LNCaP clone FGC (cell line): ENCODE measurements around the gene BCAR3.
A peak's percentile ranks its signal among the peaks of the same experiment; 100 is the strongest.

ENCODE experiments used
- DNase-seq: peaks from one replicate; pipeline ENCODE4 v3.0.0-alpha.2; 2011; ENCODE audit warnings: low read depth
- H3K4me3 ChIP-seq: 2 replicates; pipeline ENCODE4 v1.5.1; 2011; ENCODE audit warnings: mild to moderate bottlenecking, low read depth, low read length, control low read depth
- TF ChIP-seq, protein P1 (sequence below): IDR thresholded peaks from 2 replicates; pipeline ENCODE4 v1.5.1; 2012; ENCODE audit warnings: mild to moderate bottlenecking; ENCODE audit not compliant: control insufficient read depth, insufficient read depth; ENCODE audit errors: extremely low read depth

BCAR3 gene

DNA sequence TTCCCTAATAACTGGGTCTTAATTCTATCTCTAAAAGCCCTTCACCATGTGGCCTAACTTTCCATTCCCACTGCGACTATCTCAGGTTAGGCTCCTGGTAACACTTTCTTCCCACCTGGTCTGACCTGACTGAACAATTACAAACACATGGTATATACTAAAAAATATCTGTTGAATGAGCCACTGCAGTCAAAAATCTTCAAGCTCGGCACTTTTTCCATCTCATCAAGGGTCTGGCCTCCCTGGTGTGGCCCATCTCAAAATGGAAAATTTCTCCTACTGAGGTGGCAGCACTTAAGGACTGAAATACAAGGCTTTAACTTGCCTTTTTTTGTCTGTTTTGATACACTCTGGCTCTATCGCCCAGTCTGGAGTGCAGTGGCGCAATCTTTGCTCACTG, 48.3 kb downstream of the BCAR3 start:
- no peak overlapping the region for H3K4me3 ChIP-seq
- TF ChIP-seq, protein P1, sequence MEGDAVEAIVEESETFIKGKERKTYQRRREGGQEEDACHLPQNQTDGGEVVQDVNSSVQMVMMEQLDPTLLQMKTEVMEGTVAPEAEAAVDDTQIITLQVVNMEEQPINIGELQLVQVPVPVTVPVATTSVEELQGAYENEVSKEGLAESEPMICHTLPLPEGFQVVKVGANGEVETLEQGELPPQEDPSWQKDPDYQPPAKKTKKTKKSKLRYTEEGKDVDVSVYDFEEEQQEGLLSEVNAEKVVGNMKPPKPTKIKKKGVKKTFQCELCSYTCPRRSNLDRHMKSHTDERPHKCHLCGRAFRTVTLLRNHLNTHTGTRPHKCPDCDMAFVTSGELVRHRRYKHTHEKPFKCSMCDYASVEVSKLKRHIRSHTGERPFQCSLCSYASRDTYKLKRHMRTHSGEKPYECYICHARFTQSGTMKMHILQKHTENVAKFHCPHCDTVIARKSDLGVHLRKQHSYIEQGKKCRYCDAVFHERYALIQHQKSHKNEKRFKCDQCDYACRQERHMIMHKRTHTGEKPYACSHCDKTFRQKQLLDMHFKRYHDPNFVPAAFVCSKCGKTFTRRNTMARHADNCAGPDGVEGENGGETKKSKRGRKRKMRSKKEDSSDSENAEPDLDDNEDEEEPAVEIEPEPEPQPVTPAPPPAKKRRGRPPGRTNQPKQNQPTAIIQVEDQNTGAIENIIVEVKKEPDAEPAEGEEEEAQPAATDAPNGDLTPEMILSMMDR: no peak
- no peak for DNase-seq

DNA sequence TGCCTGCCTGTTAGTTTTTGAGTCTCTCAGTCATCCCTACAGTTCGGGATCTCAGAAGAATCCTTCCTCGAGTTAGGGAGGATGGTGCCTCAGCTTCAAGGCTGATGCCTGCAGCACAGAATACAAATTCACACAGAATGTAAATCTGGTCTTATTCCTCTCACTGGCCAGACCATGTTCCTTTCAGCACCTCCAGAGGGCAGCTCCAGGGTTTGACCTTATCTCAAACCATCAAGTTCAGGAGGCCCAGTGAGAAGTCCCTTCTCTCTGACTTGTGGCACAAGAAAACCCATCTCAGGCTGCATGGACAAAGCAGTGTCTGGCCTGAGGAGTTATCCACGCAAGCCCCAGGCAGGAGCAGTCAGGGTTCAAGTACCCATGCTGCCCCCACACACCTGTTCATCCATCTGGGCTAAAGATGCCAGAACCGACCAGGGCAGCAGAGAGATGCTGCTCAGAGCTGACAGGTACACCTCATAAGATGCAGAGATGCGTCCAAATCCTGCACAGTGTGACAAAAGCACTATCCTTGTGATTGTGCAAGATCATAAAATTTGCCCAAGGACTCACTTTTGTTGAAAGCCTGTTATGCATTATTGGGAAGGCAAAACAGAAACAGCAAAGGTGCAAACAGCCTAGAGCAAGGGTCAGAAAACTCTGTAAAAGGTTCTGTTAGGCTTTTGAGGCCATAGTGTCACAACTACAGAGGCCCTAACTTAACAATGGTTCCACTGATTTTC, 49.8 kb downstream of the BCAR3 start:
- TF ChIP-seq, protein P1: peak; percentile 36; the same call in 1 of the 2 replicates
- no peak overlapping the region for H3K4me3 ChIP-seq
- no peak for DNase-seq

GRCh38 chr1:93630168-93630567, 51.5 kb downstream of the BCAR3 start:
- H3K4me3 ChIP-seq: no peak overlapping the region
- TF ChIP-seq, protein P1: no peak
- no peak for DNase-seq

DNA sequence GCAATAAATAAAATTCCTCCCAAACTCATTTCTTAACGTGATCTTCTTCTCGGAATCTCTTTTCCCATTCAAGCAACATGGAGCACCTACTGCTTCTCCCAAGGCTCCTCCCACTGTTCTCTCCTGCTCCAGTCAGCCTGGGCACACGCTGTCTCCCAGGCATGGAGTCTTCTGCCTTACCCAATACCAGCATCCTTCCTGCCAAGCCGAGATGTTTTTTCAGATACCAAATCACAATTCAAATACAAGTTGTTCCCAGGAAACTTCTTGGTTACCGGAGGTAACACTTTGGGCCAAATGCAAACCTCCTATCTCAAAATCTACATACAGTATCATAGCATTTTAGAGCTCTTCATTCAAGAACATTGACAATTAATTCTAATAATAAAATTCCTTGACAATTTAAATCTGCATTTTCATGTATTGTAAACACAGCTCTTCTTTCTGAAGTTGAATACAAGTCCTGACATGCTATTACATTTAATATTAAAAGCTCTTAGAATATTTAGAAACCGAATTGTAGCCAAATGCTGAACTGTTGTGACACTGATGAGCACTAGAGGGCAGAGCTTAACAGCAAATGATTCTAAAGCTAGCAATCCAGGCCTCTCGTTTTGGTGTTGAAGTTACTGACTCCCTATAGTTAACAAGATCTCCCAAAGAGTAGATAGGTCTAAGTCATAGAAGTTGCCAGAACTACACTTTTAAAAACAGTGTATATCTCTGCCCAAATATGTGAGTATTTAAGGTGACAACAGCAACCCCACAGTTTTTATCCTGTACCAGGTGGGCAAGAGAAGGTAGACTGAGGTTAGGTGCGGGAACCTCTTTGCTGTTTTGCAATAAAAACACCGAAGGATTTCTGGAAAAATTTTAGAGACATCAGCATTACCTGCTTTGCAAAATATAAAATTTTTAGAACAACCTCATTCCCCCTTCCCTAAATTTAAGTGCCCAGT, 52.3 kb downstream of the BCAR3 start:
- no peak for DNase-seq
- TF ChIP-seq, protein P1: peak; percentile 82
- no peak overlapping the region for H3K4me3 ChIP-seq

DNA sequence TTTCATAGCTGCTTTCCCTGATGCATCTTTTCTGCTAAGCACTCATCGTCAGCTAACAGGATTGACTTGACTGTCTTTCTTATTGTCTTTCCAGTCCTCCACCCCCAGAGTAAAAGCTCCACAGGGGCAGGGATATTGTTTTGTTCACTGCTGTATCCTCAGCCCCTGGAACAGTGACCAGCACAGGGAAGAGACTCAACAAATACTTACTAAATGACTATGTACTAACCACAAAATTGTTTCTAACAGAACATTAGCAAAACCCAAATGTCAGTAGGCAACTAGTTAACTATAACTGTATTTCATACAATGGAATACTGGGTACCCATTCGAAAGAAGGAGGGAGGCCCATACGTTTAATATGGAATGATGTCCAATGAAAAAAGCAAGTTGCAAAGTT, 53.0 kb downstream of the BCAR3 start:
- TF ChIP-seq, protein P1: no peak
- no peak overlapping the region for H3K4me3 ChIP-seq
- DNase-seq: no peak

GRCh38 chr1:93625582-93626327, 55.9 kb downstream of the BCAR3 start:
- TF ChIP-seq, protein P1: no peak
- no peak for DNase-seq
- H3K4me3 ChIP-seq: no peak overlapping the region
